ENCODE data around the gene EXOSC9.
A peak's percentile ranks its signal among the peaks of the same experiment; 100 is the strongest.

The EXOSC9 gene

GRCh38 chr4:121789960-121790829 is 10.9 kb upstream of the EXOSC9 start:
- no peak for DNase-seq (ENCODE audit: low spot score)

DNA sequence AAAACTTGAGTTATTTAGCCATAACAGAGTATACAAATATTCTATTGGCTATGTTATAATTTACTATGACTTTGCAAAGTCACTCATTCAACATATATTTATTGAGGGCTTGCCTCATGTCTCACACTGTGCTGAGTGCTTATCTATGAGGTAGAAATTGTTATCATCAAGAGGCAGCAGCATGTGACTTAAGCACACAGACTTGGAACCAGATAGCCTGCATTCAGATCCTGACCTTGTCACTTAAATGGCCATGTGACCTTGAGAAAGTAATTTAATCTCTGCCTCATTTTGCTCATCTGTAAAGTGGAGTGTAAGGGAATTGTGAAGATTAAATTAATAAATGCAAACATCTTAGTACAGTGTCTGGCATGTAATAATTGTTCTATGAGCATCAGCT is 10.1 kb upstream of the EXOSC9 start:
- no peak for DNase-seq (ENCODE audit: low spot score)

- no peak for DNase-seq (ENCODE audit: low spot score)
These were observed 9.6 kb upstream of the EXOSC9 start for GRCh38 chr4:121791481-121791880.

DNA sequence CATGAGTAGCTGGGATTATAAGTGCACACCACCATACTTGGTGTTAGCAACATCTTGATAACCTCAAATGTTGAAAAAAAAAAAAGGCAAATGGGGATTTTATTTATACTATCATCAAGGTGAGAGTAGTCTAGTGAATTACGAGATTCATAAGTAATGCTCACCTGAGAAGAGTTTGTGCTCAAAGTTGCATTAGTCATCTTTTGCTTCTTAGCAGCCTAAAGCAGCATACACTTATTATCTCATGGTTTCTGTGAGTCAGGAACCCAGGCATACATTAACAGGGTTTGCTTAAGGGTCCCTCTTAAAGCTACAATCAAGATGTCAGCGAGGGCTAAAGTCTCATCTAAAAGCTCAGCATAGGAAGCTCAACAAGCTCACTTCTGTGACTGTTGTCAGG is 8.2 kb upstream of the EXOSC9 start:
- DNase-seq (ENCODE audit: low spot score) = no peak

- no peak for DNase-seq (ENCODE audit: low spot score)
These were observed 6.5 kb upstream of the EXOSC9 start for GRCh38 chr4:121794505-121795188.

DNA sequence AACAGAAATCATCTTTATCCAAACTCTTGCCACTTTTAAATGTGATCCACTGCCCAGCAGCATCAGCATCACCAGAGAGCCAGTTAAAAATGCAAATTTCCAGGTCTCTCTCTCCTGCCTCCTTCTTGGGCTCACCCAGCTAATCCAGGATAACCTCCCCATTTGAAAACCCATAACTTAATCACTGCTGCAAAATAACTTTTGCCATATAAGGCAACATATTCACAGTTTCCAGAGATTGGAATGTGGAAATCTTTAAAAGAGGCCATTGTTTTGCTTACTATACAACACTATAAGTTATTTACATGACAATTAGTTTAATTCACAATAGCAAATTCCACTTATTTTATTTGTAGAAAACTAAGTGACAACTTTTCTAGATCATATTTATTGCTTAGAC is 4.8 kb upstream of the EXOSC9 start:
- no peak for DNase-seq (ENCODE audit: low spot score)

DNA sequence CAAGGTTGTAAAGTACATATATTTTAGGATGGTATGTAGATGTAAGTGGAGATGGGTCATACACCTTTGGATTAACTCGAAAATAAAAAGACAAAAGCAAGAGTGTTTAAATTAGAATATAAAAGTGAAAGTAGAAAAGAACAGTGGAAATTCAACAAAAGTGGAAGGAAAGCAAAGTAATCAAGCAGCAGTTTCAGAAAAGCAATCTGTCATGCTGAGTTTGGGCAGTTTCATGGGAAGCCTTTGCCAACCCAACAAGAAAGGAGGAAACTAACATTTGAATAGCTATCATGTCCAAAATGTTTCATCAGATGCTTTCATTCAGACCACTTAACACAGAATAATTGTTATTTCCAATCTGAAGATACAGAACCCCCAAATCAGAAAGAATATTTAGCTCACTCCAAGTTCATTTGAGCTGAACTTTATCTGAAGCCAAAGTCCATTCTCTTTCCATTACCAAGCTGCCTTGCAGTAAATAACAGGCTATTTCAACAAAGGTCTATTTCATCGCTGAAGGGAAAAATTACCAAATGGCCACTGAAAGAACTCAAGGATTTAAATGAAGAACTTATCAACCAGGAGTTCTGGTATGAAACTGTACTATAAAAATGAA is 1.8 kb upstream of the EXOSC9 start:
- DNase-seq (ENCODE audit: low spot score) = no peak

- DNase-seq (ENCODE audit: low spot score) = no peak
These were observed 1.1 kb upstream of the EXOSC9 start for GRCh38 chr4:121799867-121800501.

GRCh38 chr4:121800638-121800960 is 524 bp upstream of the EXOSC9 start:
- no peak for DNase-seq (ENCODE audit: low spot score)

DNA sequence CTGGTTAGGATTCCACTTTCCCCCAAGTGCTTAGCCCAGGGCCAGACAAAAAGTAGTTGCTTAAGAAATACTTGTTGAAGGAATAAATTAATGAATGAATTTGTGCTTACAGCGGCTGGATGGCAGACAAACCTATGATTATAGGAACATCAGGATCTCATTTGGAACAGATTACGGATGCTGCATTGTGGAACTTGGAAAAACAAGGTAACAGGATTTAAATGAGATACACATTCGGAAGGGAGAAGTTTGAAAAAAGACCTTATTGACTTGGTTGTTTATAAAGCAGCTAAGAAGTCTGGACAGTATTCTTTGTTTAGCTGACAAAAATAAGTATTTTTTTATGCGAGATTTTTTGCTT is 572 bp downstream of the EXOSC9 start:
- no peak for DNase-seq (ENCODE audit: low spot score)

- DNase-seq (ENCODE audit: low spot score) = no peak
These were observed 5.3 kb downstream of the EXOSC9 start for GRCh38 chr4:121806411-121806810.

- no peak for DNase-seq (ENCODE audit: low spot score)
These were observed 10.0 kb downstream of the EXOSC9 start for GRCh38 chr4:121811122-121811521.

- no peak for DNase-seq (ENCODE audit: low spot score)
These were observed 13.6 kb downstream of the EXOSC9 start for GRCh38 chr4:121814756-121815155.

- DNase-seq (ENCODE audit: low spot score) = no peak
These were observed 15.9 kb downstream of the EXOSC9 start for GRCh38 chr4:121817006-121817405.

GRCh38 chr4:121817701-121818100 is 16.6 kb downstream of the EXOSC9 start:
- DNase-seq (ENCODE audit: low spot score) = no peak

DNA sequence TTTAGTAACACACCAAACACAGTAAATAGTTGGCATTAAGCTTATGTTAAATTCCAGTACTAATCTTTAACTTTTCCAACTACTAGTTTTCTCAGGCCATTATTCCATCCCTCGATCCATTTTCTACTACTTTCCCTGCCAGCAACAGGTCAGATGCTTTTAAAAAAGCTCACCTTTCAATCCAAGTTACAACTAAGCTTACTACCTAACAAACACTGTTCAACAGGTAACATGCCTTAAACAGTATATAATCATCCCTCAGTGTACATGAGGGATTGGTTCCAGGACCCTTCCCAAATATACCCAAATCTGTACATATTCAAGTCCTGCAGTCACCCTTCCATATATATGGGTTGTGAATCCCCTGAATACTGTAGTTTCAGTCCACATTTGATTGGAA is 17.1 kb downstream of the EXOSC9 start:
- no peak for DNase-seq (ENCODE audit: low spot score)

- DNase-seq (ENCODE audit: low spot score) = no peak
These were observed 18.3 kb downstream of the EXOSC9 start for GRCh38 chr4:121819216-121819965.

- DNase-seq (ENCODE audit: low spot score) = no peak
These were observed 20.9 kb downstream of the EXOSC9 start for GRCh38 chr4:121822047-121822446.

DNA sequence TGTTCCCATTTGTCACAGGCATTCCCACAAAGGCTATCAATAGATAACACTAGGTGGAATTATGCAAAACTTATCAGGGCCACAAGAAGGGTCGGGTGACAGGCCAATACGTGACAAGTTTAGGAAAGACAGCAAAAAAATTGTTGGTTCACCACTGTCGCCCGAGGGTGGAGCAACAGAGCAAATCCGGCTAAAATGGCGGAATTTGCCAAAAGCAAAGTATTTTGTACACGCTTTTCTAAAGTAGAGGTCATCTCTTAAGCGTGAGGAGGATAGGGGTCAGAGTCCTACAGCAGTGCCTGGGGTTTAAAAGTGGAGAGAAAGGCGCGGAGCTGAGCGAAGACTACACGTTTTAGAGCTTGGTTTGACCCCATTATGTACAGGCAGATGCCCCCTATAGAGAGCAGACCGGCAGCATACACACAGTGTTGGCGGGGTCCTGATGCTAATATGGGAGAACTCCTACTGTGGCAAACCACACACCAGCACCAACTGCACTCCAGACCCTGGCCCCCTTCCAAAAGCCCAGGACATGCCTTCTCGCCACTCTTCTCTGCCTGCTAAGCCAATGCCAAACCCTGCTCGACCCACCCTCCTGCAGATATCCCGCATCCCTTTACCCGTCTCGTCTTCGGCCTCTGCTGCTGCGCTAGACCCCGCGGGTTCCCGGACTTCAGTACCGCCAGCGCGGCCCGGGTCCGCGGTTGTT is 21.8 kb downstream of the EXOSC9 start:
- peak; percentile 86 for DNase-seq (ENCODE audit: low spot score)

- peak; percentile 99 for DNase-seq (ENCODE audit: low spot score)
These were observed 22.5 kb downstream of the EXOSC9 start, which contains the start of gene CCNA2 for GRCh38 chr4:121823505-121824170. CCNA2 (minus strand) TSS chr4:121823883; CDS start chr4:121823628, 255 bp downstream.

- no peak for DNase-seq (ENCODE audit: low spot score)
These were observed 23.0 kb downstream of the EXOSC9 start for GRCh38 chr4:121824171-121824527.
